Natural killer cell treated with Interleukin-12 subunit alpha and Interleukin-12 subunit beta and Interleukin-15 and Interleukin-18, amount 100 ng/mL, for 72 hours (primary cell): Measurements from ENCODE around the gene SIK2. TPM values are rescaled to one million over a fixed set of nuclear protein-coding genes. Genes with fewer than 3 reads are reported as not detected.

ENCODE experiments used
- ATAC-seq, 2 donors: fragments of 150-1000 bp; cut with Tn5 transposase in 1 of 2; sonication (Bioruptor Pico), chemical (Tn5 transposase) in 1 of 2; 2 replicates each; pipeline ENCODE4 v1.10.0; 2021
- DNase-seq: peaks from one replicate; pipeline ENCODE4 v3.0.0; 2022; ENCODE audit warnings: low spot score
- H3K27ac Mint-ChIP-seq, 2 donors: 1 replicate in 1 of 2; 2 replicates in 1 of 2; pipeline ENCODE4 v1.8.0; 2022; ENCODE audit warnings: mixed read lengths in 2 of 2, mild to moderate bottlenecking in 1 of 2, moderate library complexity in 1 of 2
- H3K27me3 Mint-ChIP-seq, 2 donors: 1 replicate in 1 of 2; 2 replicates in 1 of 2; pipeline ENCODE4 v1.8.0; 2022; ENCODE audit warnings: mixed read lengths in 2 of 2
- H3K36me3 Mint-ChIP-seq: one replicate; pipeline ENCODE4 v1.8.0; 2022; ENCODE audit warnings: mixed read lengths
- H3K4me1 Mint-ChIP-seq, 2 donors: 1 replicate in 1 of 2; 2 replicates in 1 of 2; pipeline ENCODE4 v1.8.0; 2022; ENCODE audit warnings: low read depth in 2 of 2, mixed read lengths in 2 of 2, mild to moderate bottlenecking in 1 of 2
- H3K4me3 Mint-ChIP-seq: one replicate; pipeline ENCODE4 v1.8.0; 2022; ENCODE audit warnings: mixed read lengths
- H3K9me3 Mint-ChIP-seq: 2 replicates; pipeline ENCODE4 v1.8.0; 2022; ENCODE audit warnings: mixed read lengths
- total RNA-seq, 2 donors: library from RNA; stranded (reverse); gene quantifications; one replicate each; pipeline ENCODE4 v1.2.3, GENCODE V29; 2022

Gene SIK2
- total RNA-seq, 2 donors from 2014 or later: 8.1 to 8.8 TPM

GRCh38 chr11:111591187-111591960, 10.9 kb upstream of the SIK2 start:
- ATAC-seq (peak in 1 of 2 donors; percentile 38), DNase-seq (no peak)
- Mint-ChIP-seq H3K27ac (no peak overlapping the region), H3K27me3 (peaks cover 0 to 2% of the 10 kb centered on the region in 2 donors), H3K4me3 (no peak overlapping the region), H3K4me1 (no peaks in the 10 kb centered on the region), H3K9me3 (no peaks in the 10 kb centered on the region), H3K36me3 (no peaks in the 10 kb centered on the region)

GRCh38 chr11:111592491-111592890, 9.8 kb upstream of the SIK2 start:
- peaks cover 0 to 2% of the 10 kb centered on the region in 2 donors for H3K27me3 Mint-ChIP-seq
- no peak overlapping the region for H3K27ac Mint-ChIP-seq
- ATAC-seq (no peak), DNase-seq (no peak)
- no peaks in the 10 kb centered on the region for H3K4me1 Mint-ChIP-seq
- no peak overlapping the region for H3K4me3 Mint-ChIP-seq
- H3K36me3 Mint-ChIP-seq: no peaks in the 10 kb centered on the region
- no peaks in the 10 kb centered on the region for H3K9me3 Mint-ChIP-seq

- Mint-ChIP-seq H3K4me3 (no peak overlapping the region), H3K27ac (no peak overlapping the region), H3K9me3 (no peaks in the 10 kb centered on the region), H3K36me3 (no peaks in the 10 kb centered on the region), H3K4me1 (peaks cover 5 to 7% of the 10 kb centered on the region in 2 donors), H3K27me3 (no peaks in the 10 kb centered on the region)
- DNase-seq (no peak), ATAC-seq (no peak)
Observed at GRCh38 chr11:111596319-111596718, 5.9 kb upstream of the SIK2 start.

GRCh38 chr11:111598148-111598547, 4.1 kb upstream of the SIK2 start:
- ATAC-seq (no peak), DNase-seq (no peak)
- Mint-ChIP-seq H3K4me3 (no peak overlapping the region), H3K4me1 (peaks cover 8 to 9% of the 10 kb centered on the region in 2 donors), H3K36me3 (peaks cover 2% of the 10 kb centered on the region), H3K27ac (no peak overlapping the region), H3K9me3 (no peaks in the 10 kb centered on the region), H3K27me3 (no peaks in the 10 kb centered on the region)

GRCh38 chr11:111598559-111598958, 3.7 kb upstream of the SIK2 start:
- ATAC-seq (no peak), DNase-seq (no peak)
- Mint-ChIP-seq H3K4me1 (peaks cover 12 to 13% of the 10 kb centered on the region in 2 donors), H3K36me3 (peaks cover 6% of the 10 kb centered on the region), H3K27me3 (no peaks in the 10 kb centered on the region), H3K9me3 (no peaks in the 10 kb centered on the region), H3K4me3 (no peak overlapping the region), H3K27ac (no peak overlapping the region)

GRCh38 chr11:111601636-111601978, 642 bp upstream of the SIK2 start:
- ATAC-seq: no peak
- Mint-ChIP-seq H3K9me3 (no peaks in the 10 kb centered on the region), H3K4me1 (peaks cover 23 to 31% of the 10 kb centered on the region in 2 donors), H3K4me3 (peak overlapping the region; percentile 98), H3K27ac (peak overlapping the region; percentile 64 to 81), H3K27me3 (no peaks in the 10 kb centered on the region), H3K36me3 (peaks cover 7% of the 10 kb centered on the region)
- no peak for DNase-seq

- H3K36me3 Mint-ChIP-seq: peaks cover 7% of the 10 kb centered on the region
- DNase-seq (no peak), ATAC-seq (no peak)
- H3K27me3 Mint-ChIP-seq: no peaks in the 10 kb centered on the region
- H3K4me3 Mint-ChIP-seq: peak overlapping the region; percentile 98
- H3K9me3 Mint-ChIP-seq: no peaks in the 10 kb centered on the region
- H3K27ac Mint-ChIP-seq: peak overlapping the region; percentile 82 to 88
- peaks cover 20 to 26% of the 10 kb centered on the region in 2 donors for H3K4me1 Mint-ChIP-seq
Observed at GRCh38 chr11:111602865-111603610, 789 bp downstream of the SIK2 start.

- peaks cover 7% of the 10 kb centered on the region for H3K36me3 Mint-ChIP-seq
- no peak for ATAC-seq
- peak overlapping the region; percentile 98 for H3K4me3 Mint-ChIP-seq
Observed at GRCh38 chr11:111603611-111604130, 1.4 kb downstream of the SIK2 start.

GRCh38 chr11:111604392-111605009, 2.3 kb downstream of the SIK2 start:
- no peaks in the 10 kb centered on the region for H3K27me3 Mint-ChIP-seq
- H3K9me3 Mint-ChIP-seq: no peaks in the 10 kb centered on the region
- peak overlapping the region; percentile 98 for H3K4me3 Mint-ChIP-seq
- no peak for ATAC-seq
- peak overlapping the region in 1 of 2 donors; percentile 88 for H3K27ac Mint-ChIP-seq
- H3K36me3 Mint-ChIP-seq: peaks cover 7% of the 10 kb centered on the region
- peaks cover 19 to 24% of the 10 kb centered on the region in 2 donors for H3K4me1 Mint-ChIP-seq
- no peak for DNase-seq

More at GRCh38 chr11:111603611-111604130, 1.4 kb downstream of the SIK2 start:
- Mint-ChIP-seq H3K27me3 (no peaks in the 10 kb centered on the region), H3K4me1 (peaks cover 19 to 24% of the 10 kb centered on the region in 2 donors), H3K9me3 (no peaks in the 10 kb centered on the region), H3K27ac (peak overlapping the region; percentile 82 to 88)
- DNase-seq: no peak

GRCh38 chr11:111605681-111606080, 3.4 kb downstream of the SIK2 start:
- Mint-ChIP-seq H3K4me1 (peaks cover 19 to 24% of the 10 kb centered on the region in 2 donors), H3K4me3 (no peak overlapping the region), H3K27me3 (no peaks in the 10 kb centered on the region), H3K36me3 (peaks cover 7% of the 10 kb centered on the region), H3K9me3 (no peaks in the 10 kb centered on the region), H3K27ac (no peak overlapping the region)
- DNase-seq (no peak), ATAC-seq (no peak)

GRCh38 chr11:111606986-111607385, 4.7 kb downstream of the SIK2 start:
- no peak overlapping the region for H3K4me3 Mint-ChIP-seq
- ATAC-seq (no peak), DNase-seq (no peak)
- H3K4me1 Mint-ChIP-seq: peaks cover 16 to 24% of the 10 kb centered on the region in 2 donors
- H3K27me3 Mint-ChIP-seq: no peaks in the 10 kb centered on the region
- H3K36me3 Mint-ChIP-seq: peaks cover 7% of the 10 kb centered on the region
- H3K27ac Mint-ChIP-seq: no peak overlapping the region
- H3K9me3 Mint-ChIP-seq: no peaks in the 10 kb centered on the region

GRCh38 chr11:111607751-111608150, 5.5 kb downstream of the SIK2 start:
- H3K4me3 Mint-ChIP-seq: no peak overlapping the region
- DNase-seq (no peak), ATAC-seq (no peak)
- H3K4me1 Mint-ChIP-seq: peaks cover 16 to 24% of the 10 kb centered on the region in 2 donors
- H3K27ac Mint-ChIP-seq: no peak overlapping the region
- H3K9me3 Mint-ChIP-seq: no peaks in the 10 kb centered on the region
- peaks cover 7% of the 10 kb centered on the region for H3K36me3 Mint-ChIP-seq
- no peaks in the 10 kb centered on the region for H3K27me3 Mint-ChIP-seq

GRCh38 chr11:111612224-111612623, 10.0 kb downstream of the SIK2 start:
- no peak overlapping the region for H3K27ac Mint-ChIP-seq
- H3K27me3 Mint-ChIP-seq: no peaks in the 10 kb centered on the region
- no peaks in the 10 kb centered on the region for H3K4me1 Mint-ChIP-seq
- no peaks in the 10 kb centered on the region for H3K9me3 Mint-ChIP-seq
- ATAC-seq: no peak
- no peak overlapping the region for H3K4me3 Mint-ChIP-seq
- no peak for DNase-seq
- no peaks in the 10 kb centered on the region for H3K36me3 Mint-ChIP-seq

GRCh38 chr11:111617286-111617685, 15.0 kb downstream of the SIK2 start:
- H3K4me3 Mint-ChIP-seq: no peak overlapping the region
- H3K27ac Mint-ChIP-seq: no peak overlapping the region
- H3K27me3 Mint-ChIP-seq: no peaks in the 10 kb centered on the region
- DNase-seq: no peak
- H3K9me3 Mint-ChIP-seq: no peaks in the 10 kb centered on the region
- no peaks in the 10 kb centered on the region for H3K36me3 Mint-ChIP-seq
- no peak for ATAC-seq
- H3K4me1 Mint-ChIP-seq: no peaks in the 10 kb centered on the region
